ENCODE data around the gene KLHL41.

The KLHL41 gene

DNA sequence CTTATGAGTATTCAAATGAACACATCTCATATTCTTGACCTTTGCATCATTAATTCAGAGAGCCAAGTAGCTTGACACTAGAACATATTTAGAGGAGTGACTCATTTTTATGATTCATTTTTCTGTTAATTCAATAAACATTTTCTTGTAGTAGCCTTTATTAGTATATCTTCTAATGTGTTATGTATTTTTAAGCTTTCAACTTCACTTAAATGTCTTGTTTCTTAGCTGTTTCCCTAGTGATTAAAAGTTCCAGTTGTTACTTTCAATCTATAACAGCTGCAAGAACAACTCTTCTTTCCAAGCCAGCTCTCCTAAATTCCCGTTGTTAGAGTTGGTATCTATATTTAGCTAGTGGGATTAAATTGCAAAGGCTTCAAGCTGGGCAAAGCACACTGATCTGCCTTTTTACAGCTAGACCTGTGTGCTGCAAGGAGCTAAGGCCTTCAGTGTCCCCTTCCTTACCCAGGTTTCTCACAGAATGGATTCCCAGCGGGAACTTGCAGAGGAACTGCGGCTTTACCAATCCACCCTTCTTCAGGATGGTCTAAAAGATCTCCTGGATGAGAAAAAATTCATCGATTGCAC is at the start of gene KLHL41:
KLHL41 (plus strand) TSS at position 405 of the 588 bp plus-strand sequence; CDS start at position 482, 77 bp downstream.
- DNase-seq (ENCODE audit: low spot score): peak; percentile 12

DNA sequence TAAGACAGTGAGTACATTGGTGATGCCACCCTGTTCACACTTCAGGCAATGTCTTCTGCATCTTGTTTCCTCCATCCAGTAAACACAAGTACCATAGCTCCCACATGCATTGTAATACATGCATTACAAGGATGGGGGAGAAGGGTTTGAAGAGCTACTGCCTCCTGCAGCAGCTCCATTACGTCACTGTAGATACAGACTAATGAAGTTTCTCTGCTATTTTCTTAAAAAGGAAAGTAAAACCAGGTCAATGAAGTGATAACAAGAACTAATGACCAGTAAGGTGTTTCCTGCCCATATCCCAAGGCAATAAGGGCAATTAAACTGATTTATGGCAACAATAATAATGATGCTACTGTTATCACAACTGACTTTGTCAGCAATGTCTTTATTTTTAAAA is 48.4 kb upstream of the KLHL41 start:
- DNase-seq (ENCODE audit: low spot score): no peak

DNA sequence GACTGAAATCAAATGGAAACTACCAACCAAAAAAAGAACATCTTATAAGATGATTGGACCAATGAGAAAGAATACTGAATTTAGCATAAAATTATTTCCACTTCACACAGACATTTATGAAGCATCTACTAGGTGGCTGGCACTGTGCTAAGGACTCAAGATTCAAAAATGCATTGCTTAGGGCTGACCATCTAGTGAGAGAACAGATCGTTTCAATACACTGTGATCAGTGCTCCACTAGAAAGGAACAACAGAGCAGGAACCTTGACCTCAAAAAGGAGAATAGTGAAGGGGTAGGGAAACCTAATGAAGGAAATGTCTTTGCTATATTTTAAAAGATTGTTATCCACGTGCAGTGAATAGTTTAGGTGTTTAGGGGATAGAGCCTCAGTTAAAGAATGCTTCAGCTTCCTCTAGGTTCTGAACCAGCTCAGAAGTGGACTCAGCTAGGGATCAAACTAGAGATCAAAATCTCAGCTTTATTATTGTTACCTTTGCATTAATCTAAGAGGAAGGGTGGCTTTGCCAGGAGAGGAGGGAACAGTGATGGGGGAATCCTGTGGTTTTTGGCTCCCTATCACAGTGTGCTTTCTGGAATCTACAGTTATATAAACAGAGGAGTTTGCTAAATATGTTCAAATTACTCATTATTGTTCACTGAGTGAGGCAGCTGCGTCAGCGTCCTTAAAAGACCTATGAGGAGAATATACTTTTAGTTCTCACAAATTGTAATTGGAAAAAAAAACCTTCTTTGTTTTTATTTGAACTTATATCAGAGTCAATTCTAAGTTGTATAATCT is 46.4 kb upstream of the KLHL41 start:
- no peak for DNase-seq (ENCODE audit: low spot score)

DNA sequence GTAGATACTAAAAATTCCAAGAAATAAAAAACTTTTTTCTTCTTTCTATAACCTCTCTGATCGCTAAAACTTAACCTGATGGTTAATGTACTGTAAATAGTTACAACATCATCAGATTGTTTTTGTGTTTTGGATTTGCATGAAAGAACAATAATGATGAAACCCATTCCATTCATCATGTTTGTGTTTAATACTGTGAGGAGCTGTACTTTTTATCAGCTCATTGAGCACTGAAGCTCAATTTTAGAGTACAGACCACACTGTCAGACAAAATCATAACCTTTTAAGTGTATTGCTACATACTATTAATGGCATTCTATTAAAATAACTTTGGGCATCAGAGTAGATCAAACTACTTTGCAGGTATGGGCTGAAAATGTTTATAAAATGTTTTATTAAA is 45.0 kb upstream of the KLHL41 start:
- DNase-seq (ENCODE audit: low spot score): no peak

DNA sequence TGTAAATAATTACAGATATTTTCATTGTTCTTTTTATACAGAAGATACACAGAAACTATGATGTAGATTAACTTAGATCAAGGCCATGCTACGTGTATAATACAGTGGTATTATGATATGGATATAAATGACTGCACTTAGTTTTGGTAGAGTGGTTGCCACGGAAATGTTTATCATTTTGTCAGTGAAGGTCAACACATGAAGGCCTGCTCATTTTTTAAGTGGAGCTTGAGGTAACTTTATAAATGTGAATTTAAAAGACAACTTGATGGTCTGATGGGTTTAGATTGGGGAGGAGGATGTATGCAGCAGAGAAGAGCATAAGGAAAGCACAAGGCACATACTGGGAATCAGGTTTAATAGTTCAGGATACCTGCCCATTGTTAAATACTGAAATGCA is 44.6 kb upstream of the KLHL41 start:
- no peak for DNase-seq (ENCODE audit: low spot score)

DNA sequence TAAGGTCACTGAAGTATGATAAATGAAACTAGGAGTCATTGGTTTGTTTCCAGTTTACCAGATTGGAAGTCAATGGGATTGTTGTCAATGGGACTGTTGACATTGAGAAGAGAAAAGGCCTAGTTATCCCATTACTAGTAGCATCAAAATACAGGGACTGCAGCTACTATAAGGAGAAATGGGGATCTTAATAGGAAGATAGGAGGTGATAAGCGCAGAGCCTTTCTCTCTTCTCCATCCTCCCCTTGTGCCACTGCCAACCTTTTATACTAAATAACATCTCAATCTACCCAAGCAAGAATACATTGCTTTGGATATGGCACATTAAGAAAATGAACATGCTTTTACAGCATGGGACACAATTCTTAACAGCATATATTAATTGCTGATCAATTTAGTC is 40.7 kb upstream of the KLHL41 start:
- DNase-seq (ENCODE audit: low spot score): no peak

DNA sequence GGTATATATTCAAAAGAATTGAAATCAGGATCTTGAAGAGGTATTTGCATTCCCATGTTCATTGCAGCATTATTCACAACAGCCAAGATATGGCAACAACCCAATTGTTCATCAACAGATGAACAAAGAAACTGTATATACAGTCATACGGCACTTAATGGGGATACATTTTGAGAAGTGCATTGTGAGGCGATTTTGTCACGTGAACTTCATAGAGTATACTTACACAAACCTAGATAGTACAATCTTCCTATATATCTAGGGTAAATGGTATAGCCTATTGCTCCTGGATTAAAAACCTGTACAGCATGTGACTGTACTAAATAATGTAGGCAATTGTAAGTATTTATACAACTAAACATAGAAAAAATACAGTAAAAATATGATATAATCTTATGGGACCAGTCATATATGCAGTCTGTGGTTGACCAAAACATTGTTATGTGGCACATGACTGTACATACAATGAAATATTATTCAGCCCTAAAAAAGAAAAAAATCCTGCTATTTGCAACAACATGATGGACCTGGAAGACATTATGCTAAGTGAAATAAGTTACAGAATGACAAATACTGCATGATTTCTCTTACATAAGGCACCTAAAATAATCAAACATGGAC is 39.4 kb upstream of the KLHL41 start:
- no peak for DNase-seq (ENCODE audit: low spot score)

DNA sequence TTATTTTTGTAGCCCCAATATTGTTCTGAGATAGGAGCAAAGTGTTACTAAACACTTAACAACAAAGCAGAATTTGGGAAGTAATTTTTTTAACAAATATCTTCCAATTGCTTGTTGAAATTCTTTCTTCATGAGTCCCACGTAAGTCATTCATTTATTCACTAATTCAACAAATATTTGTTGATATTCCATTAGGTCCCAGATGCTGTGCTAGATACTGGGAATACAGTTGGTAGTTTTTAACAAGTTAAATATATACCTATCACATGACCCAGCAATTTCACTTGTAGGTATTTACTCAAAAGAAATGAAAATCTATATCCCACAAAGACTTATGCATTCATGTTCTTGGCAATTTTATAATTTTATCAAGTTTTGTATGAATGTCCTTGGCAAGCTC is 37.3 kb upstream of the KLHL41 start:
- no peak for DNase-seq (ENCODE audit: low spot score)

DNA sequence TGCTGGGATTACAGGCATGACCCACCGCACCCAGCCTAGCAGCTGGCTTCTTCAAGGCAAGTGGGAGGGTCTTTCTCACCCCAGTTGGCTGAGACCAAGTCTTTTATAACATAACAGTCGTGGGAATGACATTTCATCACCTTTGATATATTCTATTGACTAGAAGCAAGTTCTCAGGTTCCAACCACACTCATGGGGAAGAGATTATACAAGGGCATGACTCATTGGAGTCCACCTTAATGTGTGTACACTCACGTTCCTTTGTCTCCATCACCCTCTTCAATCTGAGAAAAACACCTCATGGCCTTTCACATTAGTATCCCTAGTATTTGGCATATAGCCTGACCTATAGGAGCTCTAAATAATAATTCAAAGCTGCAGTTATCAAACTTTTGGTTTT is 33.0 kb upstream of the KLHL41 start:
- DNase-seq (ENCODE audit: low spot score): no peak

DNA sequence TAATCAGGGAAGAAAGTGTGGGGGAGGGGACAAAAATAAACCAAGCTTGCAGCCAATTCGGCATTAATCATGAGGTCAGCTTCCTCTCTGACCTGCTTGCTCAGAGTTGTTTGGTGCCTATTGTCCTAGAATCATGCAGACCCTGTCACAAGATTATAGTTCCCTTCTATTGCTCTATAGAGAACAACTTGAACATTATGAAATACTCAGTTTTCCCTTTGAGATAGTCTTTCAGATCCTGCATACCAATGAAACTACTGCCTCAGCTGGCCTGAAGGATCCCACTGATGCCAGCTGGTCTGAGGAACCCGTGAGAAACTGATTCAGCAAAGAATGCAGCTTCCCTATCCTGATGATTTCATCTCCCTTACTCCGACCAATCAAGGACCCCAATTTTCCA is 31.2 kb upstream of the KLHL41 start:
- peak; percentile 81 for DNase-seq (ENCODE audit: low spot score)

DNA sequence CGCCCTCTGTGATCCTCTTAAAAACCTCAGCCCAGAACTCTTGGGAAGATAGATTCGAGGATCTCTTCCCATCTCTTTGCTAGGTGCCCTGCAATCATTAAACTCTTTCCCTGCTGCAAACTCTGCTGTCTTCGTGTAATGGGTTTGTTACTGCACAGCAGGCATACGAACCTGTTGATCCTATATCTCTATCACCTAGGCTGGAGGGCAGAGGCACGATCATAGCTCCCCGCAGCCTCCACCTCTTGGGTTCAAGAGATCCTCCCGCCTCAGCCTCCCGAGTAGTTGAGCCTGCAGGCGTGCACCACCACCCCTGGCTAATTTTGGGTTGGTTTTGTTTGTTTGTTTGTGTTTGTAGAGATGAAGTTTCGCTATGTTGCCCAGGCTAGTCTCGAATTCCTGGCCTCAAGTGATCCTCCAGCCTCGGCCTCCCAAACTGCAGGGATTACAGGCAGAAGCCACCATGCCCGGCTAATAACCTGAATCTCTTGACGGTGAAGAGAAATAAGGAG is 30.7 kb upstream of the KLHL41 start:
- DNase-seq (ENCODE audit: low spot score): no peak

DNA sequence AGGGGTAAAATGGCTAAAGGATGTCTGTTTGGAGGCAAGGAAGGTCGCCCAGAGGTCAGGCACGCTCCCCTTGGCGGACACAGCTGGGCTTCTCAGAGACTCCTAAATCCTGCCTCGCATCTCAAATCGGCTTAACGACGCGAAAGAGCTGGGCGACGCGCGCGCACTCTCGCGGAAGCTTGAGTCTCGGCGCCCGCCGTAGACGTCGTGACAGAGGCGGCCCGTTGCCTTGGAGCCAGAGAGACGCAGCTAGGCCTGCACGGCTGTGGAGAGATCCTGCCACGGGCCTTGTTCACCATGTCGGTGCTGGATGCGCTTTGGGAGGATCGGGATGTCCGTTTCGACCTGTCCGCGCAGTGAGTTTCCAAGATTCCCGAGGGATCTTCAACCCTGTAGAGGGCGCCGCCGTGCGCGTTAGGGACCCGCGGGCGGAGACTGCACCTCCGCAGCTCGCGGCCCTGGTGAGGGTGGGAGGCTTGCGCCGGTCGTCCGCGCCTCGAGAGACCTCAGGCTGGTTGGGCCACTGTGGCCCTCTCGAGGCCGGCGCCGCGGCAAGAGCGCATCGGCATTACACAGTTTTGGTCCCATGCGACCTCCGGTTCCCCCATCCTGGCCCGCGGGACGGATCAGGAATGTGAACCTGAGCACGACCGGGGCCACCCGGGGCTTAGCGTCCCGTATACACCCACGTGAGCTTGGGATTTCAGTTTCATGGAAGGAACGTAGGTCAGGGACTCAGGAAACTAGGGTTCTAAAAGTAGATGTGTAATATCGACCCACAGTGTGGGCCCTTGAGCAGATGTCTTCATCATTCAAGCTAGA is 30.0 kb upstream of the KLHL41 start, which contains the start of gene BBS5:
BBS5 (plus strand) TSS at position 238 of the 822 bp plus-strand sequence; CDS start at position 298, 60 bp downstream.
- peak; percentile 76 for DNase-seq (ENCODE audit: low spot score)

DNA sequence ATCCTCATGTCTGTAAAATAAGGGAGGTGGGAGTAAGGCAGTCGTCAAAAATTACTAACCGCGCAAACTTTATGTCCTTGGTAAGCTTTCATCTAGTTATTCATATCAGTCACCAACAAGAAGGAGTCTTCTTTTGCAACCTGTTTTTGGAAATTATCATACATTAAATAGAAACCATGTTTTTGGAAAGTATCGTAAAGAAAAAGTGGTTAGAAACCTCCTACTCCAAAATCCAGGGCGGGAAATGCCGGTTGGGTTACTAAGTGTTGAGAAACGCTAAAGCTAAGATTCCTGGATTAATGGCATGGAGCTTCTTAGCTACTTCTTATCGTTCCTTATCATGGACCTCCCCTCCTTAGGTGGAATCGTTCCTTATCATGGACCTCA is 29.4 kb upstream of the KLHL41 start:
- peak; percentile 4 for DNase-seq (ENCODE audit: low spot score)

DNA sequence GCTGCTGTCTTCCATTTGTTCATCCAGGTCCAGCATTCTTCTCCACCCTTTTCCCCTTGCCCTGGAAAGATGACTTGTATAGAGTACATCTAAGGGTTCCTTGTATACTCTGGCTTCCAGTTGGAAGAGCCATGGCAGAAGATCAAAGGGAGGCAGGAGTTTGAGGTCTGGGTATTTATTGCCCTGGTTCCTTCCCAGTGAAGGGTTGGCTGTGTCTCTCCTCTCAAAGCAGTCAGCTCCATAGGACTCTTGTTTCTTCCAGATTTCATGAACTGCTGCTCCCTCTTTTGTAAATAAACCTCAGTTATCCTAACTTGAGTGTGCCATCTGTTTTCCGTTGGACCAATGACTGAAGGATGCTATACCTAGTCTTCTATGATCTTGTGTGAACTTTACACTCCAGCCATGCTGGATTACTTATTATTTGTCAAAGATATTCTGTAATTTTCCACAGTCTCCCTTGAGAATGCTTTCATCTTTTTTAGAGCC is 23.8 kb upstream of the KLHL41 start:
- no peak for DNase-seq (ENCODE audit: low spot score)

DNA sequence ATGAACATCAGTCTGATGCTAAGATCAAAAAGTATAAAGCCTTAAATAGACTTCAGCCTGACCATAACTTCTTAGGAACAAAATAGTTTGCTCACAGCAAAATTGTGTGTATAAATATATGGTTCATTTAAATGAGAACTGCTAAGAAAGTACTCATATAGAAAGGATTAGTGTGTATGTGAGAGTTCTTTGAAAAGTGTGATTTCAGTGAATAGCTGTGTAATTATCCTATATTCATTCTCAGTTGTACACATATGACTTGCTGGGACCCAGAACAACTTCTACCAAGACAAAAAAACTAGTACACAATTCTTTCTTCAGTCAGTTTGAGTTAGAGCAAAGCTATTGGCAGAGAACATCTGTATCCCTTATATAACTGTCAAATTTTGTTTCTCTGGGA is 23.0 kb upstream of the KLHL41 start:
- no peak for DNase-seq (ENCODE audit: low spot score)

DNA sequence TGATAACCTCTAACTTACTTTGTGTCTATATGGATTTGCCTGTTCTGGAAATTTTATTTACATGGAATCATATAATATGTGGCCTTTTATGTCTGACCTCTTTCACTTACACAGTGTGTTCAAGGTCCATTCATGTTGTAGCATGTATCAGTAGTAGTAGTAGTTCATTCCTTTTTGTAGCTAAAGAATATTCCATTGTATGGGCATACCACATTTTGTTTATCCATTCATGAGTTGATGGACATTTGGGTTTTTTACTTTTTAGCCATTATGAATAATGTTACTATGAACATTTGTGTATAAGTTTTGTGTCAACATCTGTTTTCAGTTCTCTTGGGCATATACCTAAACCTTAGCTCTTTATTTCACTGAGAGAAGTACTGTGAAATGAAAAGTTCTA is 18.7 kb upstream of the KLHL41 start:
- no peak for DNase-seq (ENCODE audit: low spot score)

DNA sequence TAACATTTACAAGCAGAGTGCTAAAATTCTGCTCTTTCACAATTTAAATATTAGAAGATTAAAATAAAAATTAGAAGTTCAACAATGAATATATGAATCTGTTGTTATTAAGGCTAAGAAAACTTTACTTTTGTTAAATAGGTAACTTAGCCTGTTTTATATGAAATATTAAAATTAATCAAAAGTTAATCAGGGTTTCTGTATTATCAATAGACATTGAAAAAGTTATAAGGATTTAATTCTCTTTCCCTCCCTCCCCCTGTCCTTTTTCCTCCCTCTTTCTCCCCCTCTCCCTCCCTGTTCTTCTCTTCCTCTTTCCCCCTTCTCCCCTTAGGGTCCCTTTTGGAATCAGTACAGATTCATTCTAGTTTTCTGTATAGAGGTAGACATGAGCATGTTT is 18.1 kb upstream of the KLHL41 start:
- DNase-seq (ENCODE audit: low spot score): no peak

DNA sequence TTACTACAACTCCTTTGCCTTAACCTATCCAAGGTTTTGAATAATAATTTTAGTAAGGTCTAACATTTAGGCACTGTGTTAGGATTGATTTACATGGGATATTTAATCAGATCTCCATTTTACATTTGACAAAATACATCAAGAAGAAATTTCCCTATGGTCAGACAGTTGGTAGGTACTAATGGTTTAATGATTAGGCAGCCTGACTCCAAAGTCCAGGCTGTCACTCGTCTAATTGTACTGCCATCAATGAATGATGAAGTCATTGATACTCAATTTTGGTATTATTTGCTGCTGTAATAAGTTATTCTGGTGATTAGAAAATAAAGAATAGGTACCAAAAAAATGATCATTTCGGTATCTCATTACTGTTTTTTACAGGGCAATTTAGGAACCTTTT is 16.1 kb upstream of the KLHL41 start:
- no peak for DNase-seq (ENCODE audit: low spot score)

DNA sequence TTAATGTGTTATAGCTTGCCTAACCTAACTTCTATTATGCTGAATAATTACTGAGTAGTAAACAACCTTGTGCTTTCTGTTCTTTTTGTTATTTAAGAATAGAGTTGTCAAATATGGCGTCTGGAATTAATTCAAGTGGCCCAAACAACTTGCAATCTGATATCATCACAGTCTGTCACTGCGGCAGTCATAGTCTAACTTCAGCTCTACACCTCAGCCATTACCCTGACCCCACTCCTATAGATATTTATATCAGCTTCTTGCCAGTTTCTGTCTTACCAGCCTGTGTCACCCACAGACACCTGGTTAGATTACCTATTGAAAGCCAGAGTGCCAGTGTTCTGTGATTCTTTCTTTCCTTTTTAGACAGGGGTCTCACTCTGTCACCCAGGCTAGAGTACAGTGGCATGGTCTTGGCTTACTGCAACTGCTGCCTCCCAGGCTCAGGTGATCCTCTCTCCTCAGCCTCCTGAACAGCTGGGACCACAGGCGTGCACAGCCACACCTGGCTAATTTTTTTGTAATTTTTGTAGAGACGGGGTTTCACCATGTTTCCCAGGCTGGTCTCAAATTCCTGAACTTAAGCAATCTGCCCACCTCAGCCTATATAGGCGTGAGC is 14.1 kb upstream of the KLHL41 start:
- DNase-seq (ENCODE audit: low spot score): no peak

DNA sequence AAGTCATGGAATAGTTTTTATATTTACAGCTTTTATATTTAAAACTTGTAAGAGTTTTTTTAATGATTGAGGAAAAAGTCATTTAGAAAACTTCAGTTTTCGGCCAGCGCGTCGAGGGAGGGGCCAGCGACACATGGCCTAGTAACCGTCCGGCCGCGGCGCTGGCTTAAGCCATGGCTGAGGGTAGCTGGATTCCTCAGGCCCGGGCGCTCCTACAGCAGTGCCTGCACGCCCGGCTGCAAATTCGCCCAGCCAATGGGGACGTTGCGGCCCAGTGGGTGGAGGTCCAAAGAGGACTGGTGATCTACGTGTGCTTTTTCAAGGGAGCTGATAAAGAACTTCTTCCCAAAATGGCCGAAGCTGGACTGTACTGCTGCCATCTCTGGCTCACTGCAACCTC is 4.9 kb upstream of the KLHL41 start:
- no peak for DNase-seq (ENCODE audit: low spot score)

DNA sequence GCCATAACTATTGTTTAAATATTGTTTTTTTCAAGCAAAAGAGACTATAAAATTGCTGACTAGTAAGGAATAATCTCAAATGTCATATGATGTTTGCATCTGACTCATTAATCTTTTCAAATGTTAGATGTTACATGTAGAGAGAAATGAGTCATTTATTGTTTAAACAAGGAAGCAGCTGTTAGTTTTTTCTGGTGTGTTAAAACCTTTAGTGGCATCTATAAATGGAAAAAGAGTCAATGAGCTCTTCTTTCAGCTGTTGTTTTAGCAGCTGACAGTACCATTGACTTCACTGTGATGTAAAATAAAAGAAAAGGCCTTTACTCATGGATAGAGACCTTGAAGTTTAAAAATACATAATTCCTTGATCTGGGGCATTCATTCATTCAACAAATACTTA is 1.8 kb upstream of the KLHL41 start:
- DNase-seq (ENCODE audit: low spot score): peak; percentile 92

DNA sequence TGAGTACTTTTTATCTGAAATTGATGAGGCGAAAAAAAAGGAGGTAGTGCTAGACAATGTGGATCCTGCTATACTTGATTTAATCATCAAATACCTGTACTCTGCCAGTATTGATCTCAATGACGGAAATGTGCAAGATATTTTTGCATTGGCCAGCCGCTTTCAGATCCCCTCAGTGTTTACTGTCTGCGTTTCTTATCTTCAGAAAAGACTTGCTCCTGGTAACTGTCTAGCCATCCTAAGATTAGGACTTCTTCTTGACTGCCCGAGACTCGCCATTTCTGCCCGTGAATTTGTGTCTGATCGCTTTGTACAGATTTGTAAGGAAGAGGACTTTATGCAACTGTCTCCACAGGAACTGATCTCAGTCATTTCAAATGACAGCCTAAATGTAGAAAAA is 453 bp downstream of the KLHL41 start:
- DNase-seq (ENCODE audit: low spot score): no peak
